ENCODE results near the gene TTLL3.
"Not testable (repeated sequence)": the region's sequence is repeated elsewhere in the genome, so short reads cannot be mapped to it uniquely, and the experiment has no call there.

The TTLL3 gene

DNA sequence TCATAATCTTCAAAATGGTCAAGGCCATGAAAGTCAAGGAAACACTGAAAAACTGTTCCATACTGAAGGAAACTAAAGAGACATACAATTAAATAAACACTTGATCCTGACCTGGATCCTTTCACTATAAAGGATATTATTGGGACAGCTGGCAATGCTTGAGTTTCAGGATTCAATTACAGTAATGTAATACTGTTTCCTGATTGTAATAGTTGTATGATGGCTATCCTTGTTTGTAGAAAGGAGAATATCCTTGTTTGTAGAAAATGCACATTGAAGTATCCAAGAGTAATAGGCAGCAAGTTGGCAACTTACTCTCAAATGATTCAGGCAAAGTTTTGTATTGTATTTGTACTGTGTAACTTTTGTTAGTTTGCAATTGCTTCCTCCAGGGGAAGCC, 65.4 kb downstream of the TTLL3 start:
- DNase-seq, result no peak

DNA sequence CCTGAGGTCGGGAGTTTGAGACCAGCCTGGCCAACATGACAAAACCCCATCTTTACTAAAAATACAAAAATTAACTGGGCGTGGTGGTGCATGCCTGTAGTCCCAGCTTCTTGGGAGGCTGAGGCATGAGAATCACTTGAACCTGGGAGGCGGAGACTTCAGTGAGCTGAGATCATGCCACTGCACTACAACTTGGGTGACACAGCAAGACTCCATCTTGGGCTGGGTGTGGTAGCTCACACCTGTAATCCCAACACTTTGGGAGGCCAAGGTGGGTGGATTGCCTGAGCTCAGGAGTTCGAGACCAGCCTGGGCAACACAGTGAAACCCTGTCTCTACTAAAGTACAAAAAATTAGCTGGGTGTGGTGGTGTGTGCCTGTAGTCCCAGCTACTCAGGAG, 66.2 kb downstream of the TTLL3 start:
- not testable (repeated sequence) for DNase-seq

DNA sequence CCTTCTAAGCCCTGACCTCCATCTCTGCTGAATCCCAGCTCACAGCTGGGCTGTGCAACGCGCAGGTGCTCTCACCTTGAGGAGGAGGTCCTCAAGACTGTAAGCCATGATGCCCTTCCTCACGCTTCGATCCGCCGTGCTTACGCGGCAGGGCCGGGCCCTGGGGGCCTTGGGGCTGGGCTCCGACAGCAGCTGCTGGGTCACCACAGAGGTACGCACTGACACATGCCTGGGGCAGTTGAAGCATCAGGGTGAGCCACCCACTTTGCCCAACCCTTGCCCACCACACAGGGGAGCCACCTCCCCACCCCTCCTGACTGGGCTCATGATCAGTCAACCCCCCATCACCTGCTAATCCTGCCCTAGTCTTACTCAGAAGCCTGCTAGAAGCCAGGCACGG, 66.9 kb downstream of the TTLL3 start:
- no peak for DNase-seq

DNA sequence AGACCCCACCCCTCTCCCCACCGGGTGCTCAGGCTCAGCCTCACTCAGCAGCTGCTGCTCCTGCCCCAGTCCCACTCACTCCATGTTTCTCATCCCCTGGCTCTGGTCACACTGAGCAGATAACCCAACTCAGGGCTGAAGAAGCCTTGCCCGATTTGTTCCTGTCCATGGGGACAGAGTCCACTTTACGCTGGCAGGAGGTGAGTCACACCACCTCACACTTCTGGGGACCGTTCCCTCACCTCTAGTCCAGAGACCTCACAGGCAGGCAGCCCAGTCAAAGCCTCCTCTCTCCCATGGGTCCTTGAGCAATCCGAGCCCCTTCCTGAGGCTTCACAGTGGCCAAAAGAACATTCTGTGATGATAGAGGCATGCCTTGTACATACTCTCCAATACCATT, 68.6 kb downstream of the TTLL3 start:
- no peak for DNase-seq

DNA sequence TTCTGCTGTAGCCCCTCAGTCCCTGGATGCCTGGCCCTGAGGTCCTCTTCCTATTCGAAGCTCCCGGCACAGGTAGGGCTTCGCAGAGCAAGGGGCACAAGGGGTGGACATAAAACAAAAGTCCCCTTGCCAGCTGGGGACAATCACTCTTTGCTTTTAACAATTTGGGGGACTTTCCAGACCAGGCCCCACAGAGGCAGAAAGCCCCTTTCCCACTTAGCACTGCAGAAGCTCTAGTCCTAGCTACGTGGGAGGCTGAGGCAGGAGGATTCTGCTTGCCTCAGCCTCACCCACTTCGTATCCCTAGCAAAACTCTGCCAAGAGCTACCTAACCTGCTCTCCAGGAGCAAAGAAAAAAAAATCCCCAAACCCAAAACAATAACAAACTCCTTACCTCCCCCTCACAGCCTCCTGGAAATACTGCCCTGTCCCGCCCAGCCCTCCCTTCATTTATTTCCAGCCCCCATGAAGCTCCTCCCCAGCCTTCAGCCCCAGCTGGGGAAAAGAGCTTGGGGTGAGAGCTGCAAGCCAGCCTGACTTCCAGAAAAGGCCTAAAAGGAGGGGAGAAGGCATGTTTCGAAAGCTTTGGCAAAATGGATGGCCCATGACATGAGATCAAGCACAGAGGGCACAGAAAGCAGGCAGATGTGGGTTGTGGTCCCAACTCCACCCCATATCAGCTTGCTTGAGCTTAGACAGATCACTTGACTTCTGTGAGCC, 69.9 kb downstream of the TTLL3 start, which contains the start of gene CIDEC:
Gene CIDEC, minus strand, starts transcription at position 424 of the 720 bp plus-strand sequence. CDS start 1,767 bp downstream, outside the sequence.
- no peak for DNase-seq

DNA sequence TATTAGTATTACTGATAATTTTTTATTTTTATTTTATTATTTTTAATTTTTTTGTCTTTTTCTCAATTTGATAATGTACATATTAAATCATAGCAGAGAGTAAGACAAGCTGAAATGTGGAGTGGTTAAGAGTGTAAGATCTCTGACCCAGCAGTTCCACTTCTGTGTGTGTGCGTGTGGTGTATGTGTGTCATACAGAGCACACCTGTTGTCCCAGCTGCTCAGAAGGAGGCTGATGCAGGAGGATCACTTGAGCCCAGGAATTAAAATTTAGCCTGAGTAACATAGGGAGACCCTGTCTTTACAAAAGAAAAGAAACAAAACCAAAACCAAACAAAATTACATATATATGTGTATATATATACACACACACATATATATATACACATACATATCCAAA, 71.4 kb downstream of the TTLL3 start:
- DNase-seq, result no peak

DNA sequence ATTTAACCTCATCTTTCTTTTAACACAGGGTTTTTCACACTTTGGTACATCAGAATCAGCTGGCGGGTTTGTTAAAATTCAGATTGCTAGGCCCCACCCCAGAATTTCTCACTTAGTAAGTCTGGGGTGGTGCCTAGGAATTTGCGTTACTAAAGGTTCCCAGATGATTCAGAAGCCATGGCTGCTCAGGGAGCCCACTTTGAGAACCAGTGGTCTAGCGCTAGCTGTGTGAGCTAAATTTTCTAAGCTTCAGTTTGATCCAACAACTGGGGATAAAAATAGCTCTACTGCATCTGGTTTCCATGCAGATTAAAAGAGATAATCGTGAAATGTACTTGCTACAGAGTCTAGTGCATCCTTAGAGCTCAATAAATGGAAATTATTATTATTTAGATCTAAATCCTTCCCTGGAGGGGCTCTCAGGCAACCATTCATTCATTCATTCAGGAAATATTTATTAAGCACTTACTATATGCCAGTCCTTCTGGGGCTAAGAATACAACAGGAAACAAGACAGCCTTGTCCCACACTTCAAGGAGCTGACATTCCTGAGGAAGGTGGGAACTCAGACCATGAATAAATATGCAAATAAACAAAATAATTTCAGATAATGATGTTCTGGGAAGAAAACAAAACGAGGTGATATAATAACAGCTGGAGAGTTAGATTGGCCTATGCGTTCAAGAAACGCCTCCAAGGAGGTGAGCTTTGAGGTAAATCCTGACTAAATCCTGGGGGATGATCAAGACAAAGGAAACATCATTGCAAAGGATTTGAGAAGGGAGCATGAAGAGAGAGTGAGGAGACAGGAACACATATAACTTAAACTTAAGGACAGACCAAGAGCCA, 73.9 kb downstream of the TTLL3 start:
- no peak for DNase-seq

DNA sequence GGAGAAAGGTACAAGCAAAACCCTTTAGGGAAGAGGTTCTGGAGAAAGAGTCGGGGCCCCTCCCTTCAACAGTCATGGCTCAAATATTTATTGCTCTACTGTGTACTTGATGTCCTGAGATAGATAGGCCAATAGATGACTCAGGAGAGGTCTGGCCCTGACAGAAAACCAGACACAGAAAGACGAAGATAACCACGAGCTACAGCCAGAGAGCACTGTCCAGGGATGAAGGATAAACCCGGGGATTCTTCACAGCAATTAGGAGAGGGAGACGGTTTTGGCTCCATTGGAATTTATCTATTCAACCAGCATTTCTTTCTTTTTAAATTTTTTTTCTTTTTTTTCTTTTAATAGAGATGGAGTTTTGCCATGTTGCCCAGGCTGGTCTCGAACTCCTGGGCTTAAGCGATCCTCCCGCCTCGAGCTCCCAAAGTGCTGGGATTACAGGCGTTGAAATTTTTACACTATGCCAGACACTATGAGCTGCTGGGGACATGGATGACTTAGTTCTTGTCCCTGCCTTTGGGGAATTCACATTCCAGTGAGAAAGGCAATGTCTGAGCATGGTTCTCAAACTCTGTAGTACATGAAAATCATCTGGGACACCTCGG, 74.6 kb downstream of the TTLL3 start:
- DNase-seq, result no peak
